ENCODE measurements around the gene CREBBP.

Gene CREBBP

DNA sequence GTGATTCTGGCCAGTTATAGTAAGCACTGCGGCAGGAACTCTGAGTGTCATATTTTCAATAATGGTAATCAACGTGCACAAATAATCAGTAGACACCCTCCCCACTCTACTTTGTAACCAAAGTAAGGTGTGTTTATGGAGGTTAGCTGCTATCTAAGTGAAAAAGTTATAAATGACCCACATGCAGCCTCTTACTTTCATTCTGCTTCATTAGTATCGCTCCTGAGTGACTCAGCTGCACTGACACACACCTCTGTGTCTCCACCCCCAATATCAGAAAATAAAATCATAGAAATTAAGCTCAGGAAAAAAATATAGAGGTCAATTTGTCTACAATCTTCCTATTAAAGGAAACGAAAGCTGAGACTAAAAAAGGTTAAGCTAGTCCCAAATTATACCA is 99.1 kb downstream of the CREBBP start:
- Histone ChIP-seq H3K4me3 (ENCODE audit: low read depth, low read length) (no peak overlapping the region), H3K4me1 (ENCODE audit: control insufficient read depth, insufficient read depth, low read length, unreplicated experiment) (no peaks in the 10 kb centered on the region), H2AFZ (ENCODE audit: low read length, unreplicated experiment) (no peak overlapping the region), H3K36me3 (ENCODE audit: insufficient read depth, low read length) (peaks cover 14% of the 10 kb centered on the region), H3K27ac (ENCODE audit: low read depth, low read length) (no peak overlapping the region), H3K79me2 (ENCODE audit: control insufficient read depth, insufficient read depth, low read length, unreplicated experiment) (peaks cover 2% of the 10 kb centered on the region), H3K27me3 (ENCODE audit: insufficient read depth, low read length) (no peaks in the 10 kb centered on the region)

DNA sequence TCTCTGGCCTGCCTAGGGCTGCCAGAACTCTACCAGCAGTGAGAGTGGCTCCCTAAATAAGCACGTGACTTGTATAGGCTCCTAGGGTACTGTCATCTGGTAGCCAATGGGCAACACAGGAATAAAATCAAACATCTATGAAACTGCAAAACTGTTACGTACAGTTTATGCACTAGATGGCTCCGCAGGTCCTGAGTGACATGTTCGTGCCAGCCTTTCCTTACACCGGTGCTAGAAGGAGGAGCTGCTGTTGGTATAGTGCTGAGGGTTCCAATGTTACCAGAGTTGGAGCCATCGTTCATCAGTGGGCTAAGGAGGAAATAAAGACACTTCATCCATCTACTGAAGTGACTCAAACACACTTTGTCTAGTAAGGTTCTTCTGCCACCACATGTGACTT is 99.9 kb downstream of the CREBBP start:
- H3K4me3 ChIP-seq (ENCODE audit: low read depth, low read length): no peak overlapping the region
- no peaks in the 10 kb centered on the region for H3K27me3 ChIP-seq (ENCODE audit: insufficient read depth, low read length)
- H3K4me1 ChIP-seq (ENCODE audit: control insufficient read depth, insufficient read depth, low read length, unreplicated experiment): no peaks in the 10 kb centered on the region
- H3K27ac ChIP-seq (ENCODE audit: low read depth, low read length): no peak overlapping the region
- no peak overlapping the region for H2AFZ ChIP-seq (ENCODE audit: low read length, unreplicated experiment)
- peaks cover 2% of the 10 kb centered on the region for H3K79me2 ChIP-seq (ENCODE audit: control insufficient read depth, insufficient read depth, low read length, unreplicated experiment)
- peaks cover 14% of the 10 kb centered on the region for H3K36me3 ChIP-seq (ENCODE audit: insufficient read depth, low read length)

DNA sequence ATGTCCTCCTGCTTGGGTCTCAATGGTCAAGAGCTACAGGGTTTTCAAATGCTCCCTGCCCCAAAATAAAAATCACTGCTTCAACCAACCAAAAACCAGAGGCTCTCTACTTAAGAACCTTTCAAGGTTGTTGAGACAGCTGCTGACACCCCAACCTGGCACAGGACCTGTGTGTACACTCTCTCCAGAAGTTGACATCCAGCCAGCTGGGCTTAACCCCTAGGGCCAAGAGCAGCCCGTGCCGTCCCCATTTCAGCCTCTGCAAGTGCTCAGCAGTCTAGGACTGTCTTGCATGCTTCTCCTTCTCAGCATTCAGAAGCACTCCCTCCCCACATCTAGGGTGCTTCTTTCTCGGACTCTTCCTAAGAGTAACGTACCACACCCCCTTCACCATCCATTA is 104.2 kb downstream of the CREBBP start:
- Histone ChIP-seq H3K36me3 (ENCODE audit: insufficient read depth, low read length) (peaks cover 22% of the 10 kb centered on the region), H2AFZ (ENCODE audit: low read length, unreplicated experiment) (no peak overlapping the region), H3K4me1 (ENCODE audit: control insufficient read depth, insufficient read depth, low read length, unreplicated experiment) (peaks cover 24% of the 10 kb centered on the region), H3K4me3 (ENCODE audit: low read depth, low read length) (no peak overlapping the region), H3K27ac (ENCODE audit: low read depth, low read length) (no peak overlapping the region), H3K27me3 (ENCODE audit: insufficient read depth, low read length) (no peaks in the 10 kb centered on the region), H3K79me2 (ENCODE audit: control insufficient read depth, insufficient read depth, low read length, unreplicated experiment) (no peaks in the 10 kb centered on the region)

DNA sequence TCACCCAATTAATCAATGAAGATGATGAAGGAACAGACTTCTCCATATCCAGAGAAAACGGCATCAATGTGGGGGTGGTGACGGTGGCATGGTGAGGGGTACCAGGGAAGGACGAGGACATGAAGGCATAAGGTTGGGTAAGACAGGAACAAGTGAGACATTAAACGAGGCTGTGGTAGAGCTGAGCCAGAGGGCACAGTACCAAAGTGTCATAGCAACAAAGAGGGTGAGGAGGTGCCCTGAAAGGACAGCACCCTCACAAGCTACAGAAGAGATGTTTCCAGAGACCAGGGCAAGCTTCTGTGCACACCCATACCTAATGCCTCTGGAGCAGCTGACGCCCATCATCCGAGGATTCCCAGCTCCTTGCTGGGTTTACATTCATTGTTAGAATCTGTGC is 105.7 kb downstream of the CREBBP start:
- no peak overlapping the region for H3K27ac ChIP-seq (ENCODE audit: low read depth, low read length)
- H3K79me2 ChIP-seq (ENCODE audit: control insufficient read depth, insufficient read depth, low read length, unreplicated experiment): no peaks in the 10 kb centered on the region
- no peak overlapping the region for H3K4me3 ChIP-seq (ENCODE audit: low read depth, low read length)
- H2AFZ ChIP-seq (ENCODE audit: low read length, unreplicated experiment): no peak overlapping the region
- peaks cover 16% of the 10 kb centered on the region for H3K36me3 ChIP-seq (ENCODE audit: insufficient read depth, low read length)
- peaks cover 25% of the 10 kb centered on the region for H3K4me1 ChIP-seq (ENCODE audit: control insufficient read depth, insufficient read depth, low read length, unreplicated experiment)
- no peaks in the 10 kb centered on the region for H3K27me3 ChIP-seq (ENCODE audit: insufficient read depth, low read length)

DNA sequence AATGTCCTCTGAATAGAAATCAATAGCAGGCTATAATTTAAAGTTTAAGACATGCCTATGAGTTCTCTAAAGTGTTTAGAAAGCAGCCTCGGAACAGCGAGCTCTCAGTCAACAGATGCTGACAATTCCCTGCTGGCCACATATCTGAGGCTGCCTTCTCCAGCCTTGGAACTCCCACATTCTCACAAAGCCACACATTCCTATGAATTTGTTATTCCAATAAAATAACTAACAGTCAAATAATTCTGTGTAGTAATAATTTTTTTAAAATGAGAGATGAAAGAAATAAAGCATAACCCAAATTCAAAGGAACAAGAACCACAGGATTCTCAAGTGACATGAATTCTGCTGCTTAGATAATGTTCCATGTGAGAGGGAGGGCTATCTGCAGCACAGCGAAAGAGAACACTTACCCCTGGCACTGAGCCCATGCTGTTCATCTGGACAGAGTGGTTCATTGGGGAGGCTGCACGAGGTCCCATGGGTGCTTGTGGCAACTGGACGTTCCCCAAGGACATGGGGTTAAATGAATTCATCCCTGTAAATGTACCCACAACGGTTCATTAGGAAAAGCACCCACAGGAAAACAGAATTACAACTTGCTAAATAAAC is 106.3 kb downstream of the CREBBP start:
- Histone ChIP-seq H3K79me2 (ENCODE audit: control insufficient read depth, insufficient read depth, low read length, unreplicated experiment) (no peaks in the 10 kb centered on the region), H3K27me3 (ENCODE audit: insufficient read depth, low read length) (no peaks in the 10 kb centered on the region), H3K4me3 (ENCODE audit: low read depth, low read length) (no peak overlapping the region), H3K27ac (ENCODE audit: low read depth, low read length) (no peak overlapping the region), H2AFZ (ENCODE audit: low read length, unreplicated experiment) (no peak overlapping the region), H3K4me1 (ENCODE audit: control insufficient read depth, insufficient read depth, low read length, unreplicated experiment) (peaks cover 25% of the 10 kb centered on the region), H3K36me3 (ENCODE audit: insufficient read depth, low read length) (peaks cover 20% of the 10 kb centered on the region)

DNA sequence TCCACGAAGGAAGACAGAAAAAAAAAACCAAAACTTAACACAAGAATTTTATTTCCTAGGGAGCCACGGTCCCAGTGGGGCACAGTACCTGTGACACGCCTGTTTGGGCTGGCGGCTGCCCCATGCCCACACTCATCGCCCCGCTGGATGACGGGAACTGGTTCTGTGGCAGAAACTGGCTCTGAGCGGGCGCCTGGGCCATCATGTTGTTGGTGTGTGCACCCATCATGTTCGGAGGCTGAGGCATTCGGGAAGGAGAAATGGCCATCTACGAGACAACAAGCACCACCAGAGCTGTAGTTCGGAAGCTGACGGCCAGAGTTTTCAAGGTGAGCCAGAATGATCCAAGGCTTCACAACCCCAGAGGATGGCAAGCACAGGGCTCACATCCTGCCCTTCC is 106.8 kb downstream of the CREBBP start:
- peaks cover 23% of the 10 kb centered on the region for H3K36me3 ChIP-seq (ENCODE audit: insufficient read depth, low read length)
- H3K4me3 ChIP-seq (ENCODE audit: low read depth, low read length): no peak overlapping the region
- H3K27me3 ChIP-seq (ENCODE audit: insufficient read depth, low read length): no peaks in the 10 kb centered on the region
- no peak overlapping the region for H3K27ac ChIP-seq (ENCODE audit: low read depth, low read length)
- no peak overlapping the region for H2AFZ ChIP-seq (ENCODE audit: low read length, unreplicated experiment)
- peaks cover 25% of the 10 kb centered on the region for H3K4me1 ChIP-seq (ENCODE audit: control insufficient read depth, insufficient read depth, low read length, unreplicated experiment)
- H3K79me2 ChIP-seq (ENCODE audit: control insufficient read depth, insufficient read depth, low read length, unreplicated experiment): no peaks in the 10 kb centered on the region

DNA sequence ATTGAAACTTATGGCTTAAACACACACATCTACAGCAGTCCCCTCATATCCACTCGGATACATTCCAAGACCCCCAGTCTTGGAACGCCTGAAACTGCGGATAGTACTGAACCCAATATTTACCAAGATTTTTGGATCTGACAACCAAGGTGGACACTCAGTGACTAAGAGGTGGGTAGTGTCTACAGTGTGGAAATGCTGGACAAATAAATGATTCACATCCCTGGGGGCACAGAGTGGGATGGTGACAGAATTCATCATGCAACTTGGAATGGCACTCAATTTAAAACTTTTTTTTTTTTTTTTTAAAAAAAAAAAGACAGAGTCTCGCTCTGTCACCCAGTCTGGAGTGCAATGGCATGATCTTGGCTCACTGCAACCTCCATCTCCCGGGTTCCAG is 109.0 kb downstream of the CREBBP start:
- H3K27me3 ChIP-seq (ENCODE audit: insufficient read depth, low read length): no peaks in the 10 kb centered on the region
- no peaks in the 10 kb centered on the region for H3K79me2 ChIP-seq (ENCODE audit: control insufficient read depth, insufficient read depth, low read length, unreplicated experiment)
- peaks cover 31% of the 10 kb centered on the region for H3K36me3 ChIP-seq (ENCODE audit: insufficient read depth, low read length)
- no peak overlapping the region for H3K4me3 ChIP-seq (ENCODE audit: low read depth, low read length)
- no peak overlapping the region for H2AFZ ChIP-seq (ENCODE audit: low read length, unreplicated experiment)
- no peak overlapping the region for H3K27ac ChIP-seq (ENCODE audit: low read depth, low read length)
- H3K4me1 ChIP-seq (ENCODE audit: control insufficient read depth, insufficient read depth, low read length, unreplicated experiment): peaks cover 25% of the 10 kb centered on the region

DNA sequence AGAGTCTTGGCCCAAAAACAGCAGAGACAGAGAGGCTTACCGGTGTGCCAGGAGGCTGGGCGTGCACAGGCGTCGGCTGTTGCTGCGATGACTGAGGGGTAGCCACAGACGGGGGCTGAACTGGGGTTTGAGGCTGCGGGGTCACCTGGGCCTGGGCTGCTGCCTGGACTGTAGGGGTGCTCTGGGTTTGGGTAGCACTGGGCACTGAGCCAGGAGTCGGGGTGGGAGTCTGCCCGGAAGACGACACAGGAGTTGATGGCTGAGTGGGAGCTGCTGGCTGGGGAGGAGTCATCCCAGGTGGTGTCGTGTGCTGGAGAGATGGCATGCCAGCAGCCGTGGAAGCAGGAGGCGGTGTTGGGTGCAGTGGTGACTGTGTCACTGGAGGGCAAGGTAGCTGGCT is 110.0 kb downstream of the CREBBP start:
- Histone ChIP-seq H2AFZ (ENCODE audit: low read length, unreplicated experiment) (no peak overlapping the region), H3K79me2 (ENCODE audit: control insufficient read depth, insufficient read depth, low read length, unreplicated experiment) (no peaks in the 10 kb centered on the region), H3K27me3 (ENCODE audit: insufficient read depth, low read length) (no peaks in the 10 kb centered on the region), H3K36me3 (ENCODE audit: insufficient read depth, low read length) (peaks cover 34% of the 10 kb centered on the region), H3K4me1 (ENCODE audit: control insufficient read depth, insufficient read depth, low read length, unreplicated experiment) (peaks cover 25% of the 10 kb centered on the region), H3K4me3 (ENCODE audit: low read depth, low read length) (no peak overlapping the region), H3K27ac (ENCODE audit: low read depth, low read length) (no peak overlapping the region)

DNA sequence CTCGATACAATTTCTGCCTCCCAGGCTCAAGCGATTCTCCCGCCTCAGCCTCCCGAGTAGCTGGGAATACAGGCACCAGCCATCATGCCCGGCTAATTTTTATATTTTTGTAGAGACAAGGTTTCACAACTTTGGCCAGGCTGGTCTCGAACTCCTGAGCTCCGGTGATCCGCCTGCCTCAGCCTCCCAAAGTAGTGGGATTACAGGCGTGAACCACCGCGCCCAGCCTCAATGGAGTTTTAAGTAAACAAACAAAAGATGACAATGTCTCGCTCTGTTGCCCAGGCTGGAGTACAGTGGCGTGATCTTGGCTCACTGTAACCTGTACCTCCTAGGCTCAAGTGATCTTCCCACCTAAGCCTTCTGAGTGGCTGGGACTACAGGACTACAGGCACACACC is 110.6 kb downstream of the CREBBP start:
- H2AFZ ChIP-seq (ENCODE audit: low read length, unreplicated experiment): no peak overlapping the region
- H3K27ac ChIP-seq (ENCODE audit: low read depth, low read length): no peak overlapping the region
- no peaks in the 10 kb centered on the region for H3K27me3 ChIP-seq (ENCODE audit: insufficient read depth, low read length)
- no peaks in the 10 kb centered on the region for H3K79me2 ChIP-seq (ENCODE audit: control insufficient read depth, insufficient read depth, low read length, unreplicated experiment)
- H3K4me1 ChIP-seq (ENCODE audit: control insufficient read depth, insufficient read depth, low read length, unreplicated experiment): peaks cover 22% of the 10 kb centered on the region
- H3K36me3 ChIP-seq (ENCODE audit: insufficient read depth, low read length): peaks cover 34% of the 10 kb centered on the region
- H3K4me3 ChIP-seq (ENCODE audit: low read depth, low read length): no peak overlapping the region

DNA sequence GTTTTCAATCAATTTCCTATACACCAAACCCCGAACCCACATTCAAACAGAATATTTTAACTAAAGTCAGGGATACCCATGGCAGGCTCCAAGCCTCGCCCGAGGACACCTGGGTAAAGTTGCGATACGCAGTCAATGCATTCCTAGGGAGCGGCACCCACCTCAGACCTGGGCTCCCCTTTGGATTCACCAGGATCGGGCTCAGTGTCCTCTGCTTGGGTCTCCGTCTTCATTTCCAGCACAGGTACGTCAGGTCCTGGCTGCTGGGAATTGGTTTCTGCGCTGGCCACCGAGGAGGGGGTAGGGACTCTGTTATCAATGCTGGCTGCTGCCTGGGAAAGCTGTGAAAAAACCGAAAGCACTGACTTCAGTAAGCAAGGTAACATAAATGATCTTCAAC is 111.5 kb downstream of the CREBBP start:
- no peak overlapping the region for H3K4me3 ChIP-seq (ENCODE audit: low read depth, low read length)
- peaks cover 13% of the 10 kb centered on the region for H3K4me1 ChIP-seq (ENCODE audit: control insufficient read depth, insufficient read depth, low read length, unreplicated experiment)
- no peak overlapping the region for H3K27ac ChIP-seq (ENCODE audit: low read depth, low read length)
- H2AFZ ChIP-seq (ENCODE audit: low read length, unreplicated experiment): no peak overlapping the region
- no peaks in the 10 kb centered on the region for H3K27me3 ChIP-seq (ENCODE audit: insufficient read depth, low read length)
- H3K79me2 ChIP-seq (ENCODE audit: control insufficient read depth, insufficient read depth, low read length, unreplicated experiment): no peaks in the 10 kb centered on the region
- peaks cover 34% of the 10 kb centered on the region for H3K36me3 ChIP-seq (ENCODE audit: insufficient read depth, low read length)

DNA sequence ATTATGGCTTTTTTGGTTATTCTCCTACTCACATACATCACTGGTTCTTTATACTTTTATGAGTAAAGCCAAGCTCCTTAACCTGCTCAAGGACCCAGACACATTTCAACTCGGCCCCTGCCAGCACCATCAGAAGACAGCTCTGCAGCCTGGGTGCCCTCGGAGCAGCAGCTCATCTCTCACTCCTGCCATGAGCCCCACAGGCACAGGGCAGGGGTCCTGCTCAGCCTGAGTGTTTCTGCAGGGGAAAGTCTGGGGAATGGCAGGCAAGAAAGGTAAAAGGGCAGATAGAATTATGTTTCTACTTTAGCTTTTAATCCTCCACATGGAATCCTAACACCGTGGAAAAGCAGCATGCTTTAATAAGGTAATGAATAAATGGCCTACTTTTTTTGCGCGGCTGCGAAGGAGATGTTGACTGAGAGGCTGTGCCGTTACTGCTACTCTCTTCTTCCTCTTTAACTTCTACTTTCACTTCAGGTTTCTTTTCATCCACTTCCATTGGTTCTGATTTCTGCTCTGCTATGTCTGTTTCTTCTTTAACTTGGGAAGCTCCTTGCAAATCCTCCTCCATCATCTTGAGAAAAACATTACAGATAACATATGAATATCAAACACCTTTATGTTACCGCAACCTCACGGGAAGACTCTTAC is 113.1 kb downstream of the CREBBP start:
- no peak overlapping the region for H3K27ac ChIP-seq (ENCODE audit: low read depth, low read length)
- no peaks in the 10 kb centered on the region for H3K79me2 ChIP-seq (ENCODE audit: control insufficient read depth, insufficient read depth, low read length, unreplicated experiment)
- peaks cover 28% of the 10 kb centered on the region; the same call in 1 of the 2 replicates for H3K36me3 ChIP-seq (ENCODE audit: insufficient read depth, low read length)
- H3K4me3 ChIP-seq (ENCODE audit: low read depth, low read length): no peak overlapping the region
- peaks cover 6% of the 10 kb centered on the region for H3K4me1 ChIP-seq (ENCODE audit: control insufficient read depth, insufficient read depth, low read length, unreplicated experiment)
- no peaks in the 10 kb centered on the region for H3K27me3 ChIP-seq (ENCODE audit: insufficient read depth, low read length)
- no peak overlapping the region for H2AFZ ChIP-seq (ENCODE audit: low read length, unreplicated experiment)
